Caco-2 (cell line): ENCODE measurements around the gene OR52M1. TPM values are rescaled to one million over a fixed set of nuclear protein-coding genes. Genes with fewer than 3 reads are reported as not detected.

Source experiments
- BruUV-seq: library from RNA; stranded (reverse); fragments of 400-500 nt; replicated peaks from 2 replicates; lab custom pipeline; 2021; lab: Mats Ljungman, UMichigan
- CTCF ChIA-PET: fragments of 300-600 bp; sonication (Branson Sonifier 250); formaldehyde crosslinking; loops from one replicate; lab custom pipeline; 2022; ENCODE audit warnings: antibody characterized with exemption; lab: Charles Lee
- POLR2A ChIA-PET: fragments of 300-600 bp; sonication (Branson Sonifier 250); formaldehyde crosslinking; loops from one replicate; lab custom pipeline; 2022; ENCODE audit warnings: antibody characterized with exemption; lab: Charles Lee
- DNase-seq, 2 experiments: peaks; one replicate each; pipeline versions ENCODE4 v3.0.0 to v3.0.0-alpha.2; 2020 to 2022
- H3K27me3 ChIP-seq: replicated peaks from 2 replicates; pipeline ENCODE4 v1.6.0; 2011; ENCODE audit warnings: low read length; ENCODE audit not compliant: control insufficient read depth, insufficient read depth
- H3K36me3 ChIP-seq: 2 replicates; pipeline ENCODE4 v1.5.1; 2011; ENCODE audit warnings: low read length; ENCODE audit not compliant: control insufficient read depth, insufficient read depth
- H3K4me1 ChIP-seq: fragments of 250-450 bp; sonication (Bioruptor Pico); 2 replicates; pipeline ENCODE4 v1.5.1; 2020; ENCODE audit warnings: mild to moderate bottlenecking
- H3K4me3 ChIP-seq: 2 replicates; pipeline ENCODE4 v1.5.1; 2011; ENCODE audit warnings: low read depth, mild to moderate bottlenecking, control low read depth, low read length
- H3K9me3 ChIP-seq: fragments of 250-450 bp; sonication (Bioruptor Pico); 2 replicates; pipeline ENCODE4 v1.5.1; 2020; ENCODE audit warnings: mild to moderate bottlenecking, moderate library complexity
- H3K27ac Mint-ChIP-seq: one replicate; pipeline ENCODE4 v1.8.0; 2022; ENCODE audit warnings: mixed read lengths; ENCODE audit not compliant: unreplicated experiment
- H3K27me3 Mint-ChIP-seq: one replicate; pipeline ENCODE4 v1.8.0; 2022; ENCODE audit warnings: mixed read lengths; ENCODE audit not compliant: insufficient read depth, unreplicated experiment
- H3K36me3 Mint-ChIP-seq: one replicate; pipeline ENCODE4 v1.8.0; 2022; ENCODE audit warnings: mild to moderate bottlenecking, mixed read lengths; ENCODE audit not compliant: insufficient read depth, unreplicated experiment
- H3K4me1 Mint-ChIP-seq: one replicate; pipeline ENCODE4 v1.8.0; 2022; ENCODE audit warnings: low read depth, mixed read lengths; ENCODE audit not compliant: unreplicated experiment
- H3K4me3 Mint-ChIP-seq: one replicate; pipeline ENCODE4 v1.8.0; 2022; ENCODE audit warnings: mild to moderate bottlenecking, moderate library complexity, mixed read lengths; ENCODE audit not compliant: unreplicated experiment
- H3K9me3 Mint-ChIP-seq: one replicate; pipeline ENCODE4 v1.8.0; 2022; ENCODE audit warnings: mixed read lengths; ENCODE audit not compliant: unreplicated experiment
- CTCF ChIP-seq, 2 experiments: fragments of 200-600 bp in 1 of 2; IDR thresholded peaks; 1 replicate in 1 of 2; 2 replicates in 1 of 2; pipeline versions ENCODE4 v1.5.1 to v1.8.0; 2011 to 2022; ENCODE audit warnings: antibody characterized with exemption in 1 of 2, control low read depth in 1 of 2, inconsistent platforms in 1 of 2, low read depth in 1 of 2, low read length in 1 of 2, mild to moderate bottlenecking in 1 of 2, moderate library complexity in 1 of 2; ENCODE audit not compliant: insufficient read depth in 1 of 2, severe bottlenecking in 1 of 2, unreplicated experiment in 1 of 2
- intact Hi-C: fragments of 100-400 bp; cut with micrococcal nuclease; formaldehyde crosslinking; loops from one replicate; pipeline ENCODE4 v1.10.0; 2022; ENCODE audit not compliant: unreplicated experiment
- total RNA-seq: library from RNA; stranded (reverse); gene quantifications from 2 replicates; pipeline ENCODE4 v1.2.3, GENCODE V29; 2022

The OR52M1 gene
- total RNA-seq, 1 experiment from 2014 or later = not detected

GRCh38 chr11:4514196-4514595, 30.8 kb upstream of the OR52M1 start:
- H3K27me3 Mint-ChIP-seq = peaks cover 9% of the 10 kb centered on the region
- ChIA-PET CTCF (no interaction called here), POLR2A (no interaction called here)
- BruUV-seq = no TSS peak
- DNase-seq = no peak
- no peaks in the 10 kb centered on the region for H3K27me3 ChIP-seq
- H3K4me3 ChIP-seq = no peak overlapping the region
- no peaks in the 10 kb centered on the region for H3K36me3 ChIP-seq
- no peak for TF ChIP-seq CTCF (IDR thresholded peaks at IDR 0.05; ENCODE audit: insufficient read depth in 1 of 2, low read depth in 1 of 2, low read length in 1 of 2, severe bottlenecking in 1 of 2, unreplicated experiment in 1 of 2)
- H3K27ac Mint-ChIP-seq = no peak overlapping the region
- H3K4me1 Mint-ChIP-seq = no peaks in the 10 kb centered on the region
- no peaks in the 10 kb centered on the region for H3K9me3 Mint-ChIP-seq
- no peaks in the 10 kb centered on the region for H3K4me1 ChIP-seq
- no peak overlapping the region for H3K4me3 Mint-ChIP-seq
- H3K9me3 ChIP-seq = no peaks in the 10 kb centered on the region
- H3K36me3 Mint-ChIP-seq = no peaks in the 10 kb centered on the region
- intact Hi-C loops = no loop called here

- no peak for TF ChIP-seq CTCF (IDR thresholded peaks at IDR 0.05; ENCODE audit: insufficient read depth in 1 of 2, low read depth in 1 of 2, low read length in 1 of 2, severe bottlenecking in 1 of 2, unreplicated experiment in 1 of 2)
- no TSS peak for BruUV-seq
- Histone ChIP-seq H3K36me3 (no peaks in the 10 kb centered on the region), H3K9me3 (no peaks in the 10 kb centered on the region), H3K27me3 (no peaks in the 10 kb centered on the region), H3K4me3 (no peak overlapping the region), H3K4me1 (no peaks in the 10 kb centered on the region)
- H3K9me3 Mint-ChIP-seq = no peaks in the 10 kb centered on the region
- intact Hi-C loops = no loop called here
- no peak overlapping the region for H3K4me3 Mint-ChIP-seq
- POLR2A ChIA-PET = no interaction called here
- no peaks in the 10 kb centered on the region for H3K4me1 Mint-ChIP-seq
- no peaks in the 10 kb centered on the region for H3K36me3 Mint-ChIP-seq
- no peak overlapping the region for H3K27ac Mint-ChIP-seq
- H3K27me3 Mint-ChIP-seq = peaks cover 14% of the 10 kb centered on the region
- CTCF ChIA-PET = no interaction called here
- DNase-seq = no peak
Observed at GRCh38 chr11:4522339-4522738, 22.7 kb upstream of the OR52M1 start.

GRCh38 chr11:4522752-4523151, 22.2 kb upstream of the OR52M1 start:
- no peak overlapping the region for H3K27ac Mint-ChIP-seq
- ChIA-PET POLR2A (no interaction called here), CTCF (no interaction called here)
- no peaks in the 10 kb centered on the region for H3K9me3 ChIP-seq
- H3K9me3 Mint-ChIP-seq = no peaks in the 10 kb centered on the region
- no TSS peak for BruUV-seq
- no peak for TF ChIP-seq CTCF (IDR thresholded peaks at IDR 0.05; ENCODE audit: insufficient read depth in 1 of 2, low read depth in 1 of 2, low read length in 1 of 2, severe bottlenecking in 1 of 2, unreplicated experiment in 1 of 2)
- H3K4me1 Mint-ChIP-seq = no peaks in the 10 kb centered on the region
- no peaks in the 10 kb centered on the region for H3K36me3 ChIP-seq
- intact Hi-C loops = no loop called here
- DNase-seq = no peak
- no peak overlapping the region for H3K4me3 Mint-ChIP-seq
- H3K27me3 Mint-ChIP-seq = peaks cover 14% of the 10 kb centered on the region
- no peak overlapping the region for H3K4me3 ChIP-seq
- no peaks in the 10 kb centered on the region for H3K27me3 ChIP-seq
- H3K4me1 ChIP-seq = no peaks in the 10 kb centered on the region
- no peaks in the 10 kb centered on the region for H3K36me3 Mint-ChIP-seq
